ENCODE data around the gene DDIAS.

DDIAS gene

GRCh38 chr11:82873919-82874333 lies 27.6 kb upstream of the DDIAS start:
- TF ChIP-seq POLR2AphosphoS5 (IDR thresholded peaks at IDR 0.05; ENCODE audit: low read depth, low read length) (no peak), REST (IDR thresholded peaks at IDR 0.05; ENCODE audit: insufficient read depth in 1 of 2, low read depth in 2 of 2, low read length in 2 of 2) (no peak), SIN3A (IDR thresholded peaks at IDR 0.05; ENCODE audit: borderline replicate concordance, insufficient read depth, low read length) (no peak), FOXP2 (optimal IDR thresholded peaks at IDR 0.05; ENCODE audit: borderline replicate concordance, extremely low read depth, extremely low read length, insufficient read depth) (no peak)

GRCh38 chr11:82874646-82875523 lies 26.7 kb upstream of the DDIAS start:
- TF ChIP-seq POLR2AphosphoS5 (IDR thresholded peaks at IDR 0.05; ENCODE audit: low read depth, low read length) = no peak
- no peak for TF ChIP-seq REST (IDR thresholded peaks at IDR 0.05; ENCODE audit: insufficient read depth in 1 of 2, low read depth in 2 of 2, low read length in 2 of 2)
- no peak for TF ChIP-seq SIN3A (IDR thresholded peaks at IDR 0.05; ENCODE audit: borderline replicate concordance, insufficient read depth, low read length)
- TF ChIP-seq FOXP2 (optimal IDR thresholded peaks at IDR 0.05; ENCODE audit: borderline replicate concordance, extremely low read depth, extremely low read length, insufficient read depth) = no peak
- TF ChIP-seq TAF1 (IDR thresholded peaks at IDR 0.05; ENCODE audit: borderline replicate concordance, insufficient read depth, low read length) = no peak

- TF ChIP-seq TAF1 (IDR thresholded peaks at IDR 0.05; ENCODE audit: borderline replicate concordance, insufficient read depth, low read length) = no peak
Measured at GRCh38 chr11:82883853-82884252, 17.7 kb upstream of the DDIAS start.

GRCh38 chr11:82889133-82890001 lies 12.2 kb upstream of the DDIAS start:
- TF ChIP-seq SIN3A (IDR thresholded peaks at IDR 0.05; ENCODE audit: borderline replicate concordance, insufficient read depth, low read length) (no peak), FOXP2 (optimal IDR thresholded peaks at IDR 0.05; ENCODE audit: borderline replicate concordance, extremely low read depth, extremely low read length, insufficient read depth) (no peak), POLR2AphosphoS5 (IDR thresholded peaks at IDR 0.05; ENCODE audit: low read depth, low read length) (no peak), REST (IDR thresholded peaks at IDR 0.05; ENCODE audit: insufficient read depth in 1 of 2, low read depth in 2 of 2, low read length in 2 of 2) (no peak), TAF1 (IDR thresholded peaks at IDR 0.05; ENCODE audit: borderline replicate concordance, insufficient read depth, low read length) (no peak)

- TF ChIP-seq TAF1 (IDR thresholded peaks at IDR 0.05; ENCODE audit: borderline replicate concordance, insufficient read depth, low read length) (no peak), SIN3A (IDR thresholded peaks at IDR 0.05; ENCODE audit: borderline replicate concordance, insufficient read depth, low read length) (no peak), REST (IDR thresholded peaks at IDR 0.05; ENCODE audit: insufficient read depth in 1 of 2, low read depth in 2 of 2, low read length in 2 of 2) (no peak), POLR2AphosphoS5 (IDR thresholded peaks at IDR 0.05; ENCODE audit: low read depth, low read length) (no peak), FOXP2 (optimal IDR thresholded peaks at IDR 0.05; ENCODE audit: borderline replicate concordance, extremely low read depth, extremely low read length, insufficient read depth) (no peak)
Measured at GRCh38 chr11:82890002-82890341, 11.6 kb upstream of the DDIAS start.

All from PFSK-1 (cell line).